HG02642 (cell line): ENCODE measurements around the gene SECISBP2L.
"Not testable (repeated sequence)": the region's sequence is repeated elsewhere in the genome, so short reads cannot be mapped to it uniquely, and the experiment has no call there.

Experiments
- ATAC-seq: cut with Tn5 transposase; IDR thresholded peaks from one replicate; pipeline ENCODE4 v1.9.1; 2021; ENCODE audit warnings: mild to moderate bottlenecking; ENCODE audit not compliant: unreplicated experiment, poor library complexity

SECISBP2L gene

GRCh38 chr15:48970926-48971325 lies 75.3 kb downstream of the SECISBP2L start:
- not testable (repeated sequence) for ATAC-seq

- ATAC-seq: no peak
Measured at GRCh38 chr15:48968066-48968465, 78.2 kb downstream of the SECISBP2L start.

DNA sequence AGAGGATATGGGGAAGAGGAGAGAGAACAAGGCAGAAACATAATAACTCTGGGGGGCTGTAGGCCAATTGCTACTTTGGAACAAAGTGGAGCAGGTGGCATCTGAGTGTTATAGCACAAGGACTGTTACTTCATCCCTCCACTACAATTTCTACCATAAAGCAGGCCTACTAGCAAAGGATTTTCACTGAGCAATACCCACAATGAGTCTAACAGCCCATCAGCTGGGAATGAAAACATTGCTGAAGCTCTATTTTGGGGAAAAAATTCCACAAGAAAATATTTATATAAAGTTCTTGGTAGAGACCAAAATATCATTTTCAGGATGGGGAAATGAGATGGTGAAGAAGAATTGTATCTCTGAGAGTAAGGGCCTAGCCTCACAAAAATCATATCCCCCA lies 78.9 kb downstream of the SECISBP2L start:
- no peak for ATAC-seq

DNA sequence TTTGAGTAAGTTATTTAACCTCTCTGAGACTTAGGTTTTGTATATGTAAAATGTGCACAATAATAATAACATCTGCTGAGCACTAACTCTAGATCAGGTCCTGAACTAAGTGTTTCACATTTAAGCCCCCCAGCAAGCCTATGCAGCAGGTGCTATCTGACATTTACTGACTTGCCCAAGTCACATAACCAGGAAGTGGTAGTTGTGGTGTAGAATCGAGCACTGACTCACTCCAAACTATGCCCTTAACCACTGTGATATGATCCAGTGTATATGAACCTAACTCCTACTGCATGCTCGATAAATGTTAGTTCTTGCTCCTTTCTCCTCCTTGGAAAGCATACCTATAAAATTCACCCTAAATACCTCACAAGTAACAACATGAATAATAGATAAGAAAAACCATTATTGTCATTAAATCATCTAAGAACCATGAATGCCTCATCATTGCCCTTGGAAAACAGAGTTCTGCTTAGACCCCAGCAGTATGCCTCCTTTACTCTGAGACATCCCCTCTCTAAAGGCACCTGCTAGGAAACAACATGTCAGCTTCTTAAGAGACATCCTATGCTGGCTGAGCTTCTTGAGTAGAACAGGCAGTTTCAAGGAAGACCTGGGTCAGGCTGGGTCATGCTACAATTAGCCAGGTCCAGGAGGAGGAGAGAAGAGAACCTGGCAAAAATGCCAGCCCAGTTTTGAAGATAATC lies 79.5 kb downstream of the SECISBP2L start:
- peak; percentile 77 for ATAC-seq

DNA sequence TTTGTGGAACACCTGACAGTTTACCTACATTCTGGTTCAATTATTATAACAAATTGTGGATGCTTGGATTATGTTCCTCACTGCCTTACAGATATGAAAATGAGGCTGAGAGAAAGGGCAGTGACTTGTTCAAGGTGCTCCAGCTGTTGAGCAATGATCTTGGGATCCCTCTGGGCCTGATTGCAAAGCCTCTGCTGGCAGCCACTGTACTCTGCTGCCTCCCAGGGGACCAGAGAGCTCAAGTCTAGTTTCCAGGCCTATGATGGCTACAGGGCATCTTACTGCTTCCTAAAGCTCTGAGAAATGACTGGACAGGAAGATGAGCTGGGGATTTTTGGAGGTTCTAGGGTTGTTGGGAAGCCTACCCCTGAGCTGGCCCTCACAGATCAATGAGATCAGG lies 80.3 kb downstream of the SECISBP2L start:
- peak; percentile 70 for ATAC-seq

DNA sequence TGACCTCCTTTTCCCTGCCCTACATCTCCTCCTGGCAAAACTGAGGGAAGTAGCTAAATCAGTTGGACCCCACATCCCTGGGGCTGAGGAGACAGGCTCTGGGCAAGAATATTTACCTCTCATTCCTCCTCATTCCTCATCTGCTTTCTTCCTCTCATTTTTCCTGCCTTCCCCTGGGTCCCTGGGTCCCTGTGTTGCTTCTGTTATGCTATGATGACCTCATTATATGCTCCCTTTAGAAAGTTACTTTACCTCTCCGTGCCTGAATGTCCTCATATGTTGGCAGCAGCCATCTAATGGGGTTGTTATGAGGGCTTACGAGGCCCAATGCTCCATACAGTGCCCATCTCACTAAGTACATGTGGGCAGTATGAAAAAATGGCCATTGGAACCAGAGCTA lies 81.3 kb downstream of the SECISBP2L start:
- no peak for ATAC-seq

DNA sequence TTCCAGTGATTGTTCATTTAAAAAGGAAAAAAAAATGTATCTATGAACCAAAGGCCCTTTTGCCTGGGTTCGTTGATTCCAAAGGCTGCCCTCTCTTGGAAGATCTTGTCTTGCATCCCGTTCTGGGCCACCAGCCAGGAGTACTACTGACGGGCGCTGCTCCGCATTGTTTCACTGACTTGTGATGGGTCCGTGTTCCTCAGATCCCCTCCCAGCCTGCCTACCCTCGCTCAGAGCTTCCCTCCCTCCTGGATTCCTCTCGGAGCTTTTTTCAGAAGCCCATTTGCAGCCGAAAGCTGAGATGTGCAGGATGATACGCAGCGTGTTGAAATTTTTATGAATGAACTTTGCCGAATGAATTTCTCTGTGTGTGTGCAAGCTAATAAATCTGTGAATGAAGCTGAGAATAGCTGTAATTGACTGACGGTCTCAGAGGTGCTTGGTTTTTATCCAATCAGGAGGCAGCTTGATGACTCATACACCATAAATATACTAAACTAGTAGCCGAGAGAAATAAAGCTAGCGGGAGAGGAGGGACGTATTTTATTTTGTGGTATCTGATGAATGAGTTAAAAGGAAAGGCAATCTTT lies 82.6 kb downstream of the SECISBP2L start, which contains the start of gene SHC4:
Gene SHC4, minus strand, starts transcription at position 396 of the 590 bp plus-strand sequence. CDS start 904 bp downstream, outside the sequence.
- peak; percentile 38 for ATAC-seq

DNA sequence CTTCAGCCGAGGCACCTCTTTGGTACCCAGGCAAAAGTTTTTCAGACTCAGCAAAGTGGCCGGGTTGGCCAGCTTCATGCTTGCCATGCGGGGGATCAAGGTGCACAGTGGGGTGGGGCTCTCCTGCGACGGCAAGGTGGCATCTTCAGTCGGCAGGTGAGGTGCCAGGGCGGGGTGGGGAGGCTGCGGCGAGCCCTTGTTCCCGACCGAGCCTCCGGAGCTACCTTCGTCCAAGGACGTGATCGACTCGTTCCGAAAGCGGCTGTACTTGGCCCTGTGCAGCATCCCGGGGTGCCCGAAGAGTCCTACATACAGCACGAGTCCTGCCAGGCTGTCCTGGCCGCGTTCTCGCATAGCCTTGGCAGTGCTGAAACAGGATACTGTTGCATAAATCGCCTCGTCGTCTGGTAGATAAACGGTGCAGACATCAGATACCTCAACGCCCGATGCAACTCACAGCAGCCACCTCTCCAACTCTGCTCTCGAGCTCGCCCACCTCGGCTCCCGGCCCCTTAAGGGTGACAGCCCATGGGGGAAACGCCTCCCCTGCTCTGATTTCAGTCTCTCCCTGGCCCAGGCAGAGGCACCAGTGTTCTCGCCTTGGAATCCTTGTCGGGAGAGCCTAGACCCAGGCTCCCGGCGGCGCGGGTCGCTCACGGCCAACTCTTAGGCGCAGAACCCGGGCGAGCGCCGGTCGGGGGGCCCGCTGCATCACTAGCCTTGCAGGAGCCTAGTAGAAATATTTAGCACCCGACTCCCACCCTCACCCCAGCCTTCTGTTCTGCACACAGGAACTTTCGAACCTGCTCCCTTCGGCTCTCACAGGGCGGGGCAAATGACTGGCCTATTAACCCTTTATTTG lies 83.4 kb downstream of the SECISBP2L start:
- no peak for ATAC-seq

DNA sequence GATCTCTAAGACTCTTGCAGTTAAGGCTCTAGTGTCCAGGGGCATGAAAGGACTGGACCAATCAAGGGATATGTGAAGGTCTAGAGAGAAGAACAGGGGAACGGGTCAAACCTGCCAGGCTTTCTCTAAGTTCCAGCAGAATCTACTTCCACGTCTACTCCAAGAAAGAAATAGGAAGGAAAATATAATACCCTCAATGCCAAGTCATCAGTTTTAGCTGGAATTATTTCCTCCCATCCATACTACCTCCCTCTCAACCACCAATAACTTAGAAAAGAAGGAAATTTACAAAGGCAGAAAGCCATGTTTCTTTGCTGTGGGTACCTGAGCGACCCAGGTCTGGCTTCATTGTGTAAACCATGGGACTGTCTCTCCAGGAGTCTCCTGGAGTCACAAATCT lies 90.3 kb downstream of the SECISBP2L start:
- ATAC-seq: no peak

DNA sequence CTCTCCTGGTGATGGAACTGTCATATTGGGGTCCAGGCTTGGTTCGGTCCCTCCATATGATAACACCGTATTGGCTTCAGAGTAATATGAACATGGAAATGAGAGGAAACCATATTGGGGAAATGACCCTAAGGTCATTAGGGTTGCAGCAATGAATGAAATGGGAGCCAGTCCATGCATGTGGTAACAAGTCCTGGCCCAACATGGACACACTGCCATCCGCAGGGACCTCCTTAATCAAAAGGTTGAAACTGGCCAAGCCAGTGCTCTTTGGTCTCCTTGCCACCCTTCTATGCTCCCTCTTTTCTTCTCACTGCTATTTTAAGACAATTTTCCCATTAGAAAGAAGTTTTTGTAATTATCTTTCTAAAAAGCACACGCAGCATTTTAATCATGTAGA lies 90.9 kb downstream of the SECISBP2L start:
- ATAC-seq: no peak

DNA sequence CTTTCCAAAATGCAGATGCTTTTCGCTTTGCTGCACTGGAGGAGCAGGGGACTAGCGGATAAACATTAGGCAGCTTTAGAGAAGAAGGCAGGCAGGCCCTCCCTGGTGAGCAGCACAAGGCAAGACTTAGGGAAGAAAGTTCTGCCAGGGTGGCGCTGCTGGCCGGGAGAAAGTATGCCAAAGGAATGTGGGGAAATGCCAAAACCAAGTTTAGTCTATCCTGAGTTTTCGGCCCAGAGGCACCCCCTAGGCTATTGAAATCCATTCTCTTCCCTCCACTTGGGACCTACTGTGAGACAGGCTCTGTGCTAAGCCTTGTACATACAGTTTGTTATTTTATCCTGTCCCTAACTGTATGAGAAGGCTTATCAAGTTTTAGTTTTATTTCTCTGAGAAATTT lies 91.7 kb downstream of the SECISBP2L start:
- no peak for ATAC-seq

DNA sequence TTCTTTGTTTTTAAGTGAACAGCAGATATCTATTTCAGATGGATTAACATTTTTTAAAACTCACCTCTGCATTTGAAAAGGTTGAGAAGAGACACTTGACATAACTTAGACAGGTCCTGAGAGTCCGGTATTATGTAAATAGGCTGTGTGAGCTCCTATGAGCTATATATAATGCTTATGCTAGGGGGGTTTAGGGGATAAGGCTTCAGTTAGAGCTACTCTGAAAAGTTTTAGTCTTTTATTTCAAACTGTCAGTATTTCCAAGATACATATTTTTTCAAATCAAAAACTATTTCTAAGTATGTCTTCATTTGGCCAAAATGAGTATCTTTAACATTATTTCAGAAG lies 99.4 kb downstream of the SECISBP2L start:
- ATAC-seq: no peak

DNA sequence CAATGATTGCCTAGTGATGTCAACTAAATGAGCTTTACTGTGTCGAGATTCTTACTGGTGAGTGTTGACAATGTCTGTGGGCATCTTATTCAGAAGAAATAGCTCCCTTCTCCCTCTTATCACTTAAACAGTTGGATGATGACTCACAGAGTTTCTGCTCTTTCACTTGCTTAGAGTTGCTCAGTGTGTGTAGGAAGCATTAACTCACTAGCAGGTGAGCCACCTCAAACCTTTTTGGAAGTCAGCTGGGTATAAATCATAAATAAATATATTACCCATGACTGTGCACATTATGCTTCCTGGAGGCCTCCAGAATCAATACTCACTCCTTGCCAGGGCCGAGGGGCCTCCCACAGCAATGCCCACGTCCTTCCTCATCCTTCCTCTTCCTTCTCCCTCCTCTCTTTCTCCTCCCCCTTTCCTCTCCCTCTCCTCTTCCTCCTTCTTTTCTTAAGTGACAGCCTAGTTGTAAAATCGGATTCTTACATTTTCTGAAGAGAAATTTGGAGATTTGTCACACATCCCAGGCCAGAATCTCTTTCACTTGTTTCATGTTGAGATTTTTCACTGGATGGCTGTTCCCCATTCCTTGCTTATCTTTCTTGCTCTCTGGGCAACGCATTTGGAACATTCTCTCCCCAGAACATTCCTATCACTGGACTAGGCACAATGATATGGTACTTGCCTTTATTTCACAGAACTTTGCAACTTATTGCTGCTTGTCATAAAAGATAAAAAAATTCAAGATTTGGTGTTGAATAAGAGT lies 100.0 kb downstream of the SECISBP2L start:
- ATAC-seq: no peak

DNA sequence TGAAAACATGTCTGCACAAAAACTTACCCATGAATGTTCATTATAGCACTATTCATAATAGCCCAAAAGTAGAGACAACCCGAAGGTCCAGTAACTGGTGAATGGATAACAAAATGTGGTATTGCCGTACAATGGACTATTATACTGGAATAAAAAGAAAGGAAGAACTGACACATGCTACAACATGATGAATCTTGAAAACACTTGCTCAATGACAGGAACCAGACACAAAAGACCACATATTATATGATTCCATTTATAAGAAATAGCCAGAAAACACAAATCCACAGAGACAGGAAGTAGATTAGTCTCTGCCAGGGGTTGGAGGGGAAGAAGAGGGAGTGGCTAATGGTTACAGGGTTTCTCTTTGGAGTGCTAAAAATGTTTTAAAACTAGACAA lies 100.9 kb downstream of the SECISBP2L start:
- no peak for ATAC-seq

DNA sequence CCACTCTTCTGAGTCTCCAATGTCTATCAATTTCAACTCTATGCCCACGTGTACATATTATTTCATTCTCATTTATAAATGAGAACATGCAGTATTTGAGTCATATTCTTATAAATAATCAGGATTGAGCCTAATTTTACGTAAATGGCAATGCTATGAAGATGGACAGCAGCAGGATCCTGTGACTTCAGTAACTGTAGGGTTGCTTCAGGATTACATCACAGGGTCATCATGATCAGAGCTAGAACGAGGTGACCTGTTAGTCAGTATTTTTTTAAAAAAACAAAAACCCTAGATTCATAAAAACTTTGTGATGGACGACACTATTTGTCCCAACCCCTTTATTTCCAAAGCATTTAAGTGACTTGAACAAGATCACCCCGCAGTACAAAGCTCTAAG lies 104.3 kb downstream of the SECISBP2L start:
- ATAC-seq: no peak

- peak; percentile 87 for ATAC-seq
Measured at GRCh38 chr15:48940508-48940907, 105.7 kb downstream of the SECISBP2L start.

- ATAC-seq: no peak
Measured at GRCh38 chr15:48939648-48940047, 106.6 kb downstream of the SECISBP2L start.
